SK-N-SH (cell line): Measurements from ENCODE around the gene MRTFB. TPM values are rescaled to one million over a fixed set of nuclear protein-coding genes. Genes with fewer than 3 reads are reported as not detected.

Experiments
- CTCF ChIA-PET: fragments of 300-600, 350-600 bp; formaldehyde crosslinking; extraction: SDS; loops from one replicate; lab custom pipeline; 2021; lab: Yijun Ruan, JAX
- POLR2A ChIA-PET: fragments of 350-600 bp; sonication (Branson Sonifier 250); formaldehyde crosslinking; extraction: SDS; loops from one replicate; lab custom pipeline; 2020; ENCODE audit warnings: antibody characterized with exemption, inconsistent platforms; lab: Yijun Ruan, JAX
- DNase-seq: peaks from one replicate; pipeline ENCODE4 v3.0.0; 2012
- H2AFZ ChIP-seq: fragments of 200-600 bp; sonication (generic); 2 replicates; pipeline ENCODE4 v1.8.1; 2016; ENCODE audit warnings: antibody characterized with exemption, mild to moderate bottlenecking, low read depth
- H3F3A ChIP-seq: fragments of 200-600 bp; sonication (generic); replicated peaks from 2 replicates; pipeline ENCODE3; 2016; ENCODE audit warnings: antibody characterized with exemption, mild to moderate bottlenecking; ENCODE audit not compliant: insufficient read depth
- H3K27ac ChIP-seq, 2 experiments: fragments of 200-500 bp in 1 of 2; fragments of 200-600 bp in 1 of 2; sonication (Bioruptor generic) in 1 of 2; sonication (generic), shearing (Covaris generic) in 1 of 2; 2 replicates each; pipeline versions ENCODE4 v1.5.1 to v1.6.1; 2014 to 2016; ENCODE audit warnings: low read depth in 2 of 2, inconsistent platforms in 1 of 2, low read length in 1 of 2, mild to moderate bottlenecking in 1 of 2, mixed read lengths in 1 of 2
- H3K27me3 ChIP-seq: fragments of 200-600 bp; sonication (generic), shearing (Covaris generic); 2 replicates; pipeline ENCODE4 v1.6.1; 2016; ENCODE audit warnings: mixed run types; ENCODE audit not compliant: insufficient read depth
- H3K36me3 ChIP-seq, 2 experiments: fragments of 200-500 bp in 1 of 2; fragments of 200-600 bp in 1 of 2; sonication (Bioruptor generic) in 1 of 2; sonication (generic) in 1 of 2; replicated peaks in 1 of 2; 2 replicates each; pipeline versions ENCODE3 to v1.5.1; 2014 to 2016; ENCODE audit warnings: low read length in 1 of 2, mild to moderate bottlenecking in 1 of 2; ENCODE audit not compliant: insufficient read depth in 2 of 2, control insufficient read depth in 1 of 2
- H3K4me1 ChIP-seq, 2 experiments: fragments of 200-500 bp in 1 of 2; fragments of 200-600 bp in 1 of 2; sonication (Bioruptor generic) in 1 of 2; sonication (generic), shearing (Covaris generic) in 1 of 2; 2 replicates each; pipeline versions ENCODE4 v1.5.1 to v1.6.1; 2014 to 2016; ENCODE audit warnings: low read depth in 1 of 2, low read length in 1 of 2, mixed run types in 1 of 2; ENCODE audit not compliant: insufficient read depth in 2 of 2, control insufficient read depth in 1 of 2
- H3K4me2 ChIP-seq: fragments of 200-600 bp; sonication (generic), shearing (Covaris generic); 2 replicates; pipeline ENCODE4 v1.6.1; 2017; ENCODE audit warnings: mixed run types
- H3K4me3 ChIP-seq, 2 experiments: fragments of 200-500 bp in 1 of 2; fragments of 200-600 bp in 1 of 2; sonication (Bioruptor generic) in 1 of 2; sonication (generic), shearing (Covaris generic) in 1 of 2; 2 replicates each; pipeline versions ENCODE4 v1.5.1 to v1.8.1; 2014 to 2016; ENCODE audit warnings: low read depth in 2 of 2, inconsistent platforms in 1 of 2, low read length in 1 of 2, mild to moderate bottlenecking in 1 of 2, mixed read lengths in 1 of 2, moderate library complexity in 1 of 2
- H3K79me2 ChIP-seq: fragments of 200-600 bp; sonication (generic); 2 replicates; pipeline ENCODE4 v1.8.1; 2017; ENCODE audit warnings: mild to moderate bottlenecking; ENCODE audit not compliant: insufficient read depth
- H3K9ac ChIP-seq: fragments of 200-600 bp; sonication (generic); 2 replicates; pipeline ENCODE4 v1.6.1; 2017; ENCODE audit warnings: mixed run types
- H3K9me2 ChIP-seq: fragments of 200-600 bp; sonication (generic); 2 replicates; pipeline ENCODE4 v1.6.1; 2017; ENCODE audit warnings: mixed run types
- H3K9me3 ChIP-seq: fragments of 200-600 bp; sonication (generic); 2 replicates; pipeline ENCODE4 v1.6.1; 2017; ENCODE audit warnings: mixed run types, mild to moderate bottlenecking, moderate library complexity
- H4K20me1 ChIP-seq: fragments of 200-600 bp; sonication (generic); 2 replicates; pipeline ENCODE4 v1.6.1; 2017; ENCODE audit warnings: mild to moderate bottlenecking, mixed run types; ENCODE audit not compliant: insufficient read depth
- ELF1 ChIP-seq: IDR thresholded peaks from 2 replicates; pipeline ENCODE4 v1.4.0; 2012
- EP300 ChIP-seq, 2 experiments: IDR thresholded peaks; 2 replicates each; pipeline versions ENCODE4 v1.4.0 to v1.6.1; 2012; ENCODE audit warnings: borderline replicate concordance in 1 of 2, low read depth in 1 of 2, low read length in 1 of 2
- EZH2phosphoT487 ChIP-seq: fragments of 200-600 bp; sonication (generic); IDR thresholded peaks from 2 replicates; pipeline ENCODE4 v1.6.1; 2017; ENCODE audit warnings: low read depth, mixed run types, mild to moderate bottlenecking, antibody characterized with exemption, moderate library complexity, borderline replicate concordance
- FOXJ3 ChIP-seq: sonication (generic); formaldehyde crosslinking; IDR thresholded peaks from 2 replicates; pipeline ENCODE4 v1.5.1; 2020; ENCODE audit warnings: mild to moderate bottlenecking, missing genetic modification reagents
- GABPA ChIP-seq: IDR thresholded peaks from 2 replicates; pipeline ENCODE4 v1.4.0; 2012; ENCODE audit warnings: low read depth, mild to moderate bottlenecking
- GATA2 ChIP-seq: sonication (generic); formaldehyde crosslinking; IDR thresholded peaks from 2 replicates; pipeline ENCODE4 v1.5.0; 2020; ENCODE audit warnings: mild to moderate bottlenecking, missing genetic modification reagents
- JUND ChIP-seq: IDR thresholded peaks from 2 replicates; pipeline ENCODE4 v1.4.0; 2012
- MEF2A ChIP-seq: IDR thresholded peaks from 2 replicates; pipeline ENCODE4 v1.4.0; 2012; ENCODE audit warnings: low read depth, borderline replicate concordance
- MXI1 ChIP-seq: IDR thresholded peaks from 2 replicates; pipeline ENCODE4 v1.6.1; 2012; ENCODE audit warnings: mild to moderate bottlenecking, low read depth, low read length, improper control_type of control experiment
- NRF1 ChIP-seq: IDR thresholded peaks from 2 replicates; pipeline ENCODE4 v1.6.1; 2012; ENCODE audit warnings: low read depth, mild to moderate bottlenecking, low read length
- PBX3 ChIP-seq: IDR thresholded peaks from 2 replicates; pipeline ENCODE4; 2012
- POLR2AphosphoS5 ChIP-seq: IDR thresholded peaks from 2 replicates; pipeline ENCODE4 v1.6.1; 2012; ENCODE audit warnings: low read depth, low read length
- REST ChIP-seq: IDR thresholded peaks from 2 replicates; pipeline ENCODE4 v1.6.1; 2012; ENCODE audit warnings: mild to moderate bottlenecking, low read depth, low read length, moderate library complexity
- RXRA ChIP-seq: IDR thresholded peaks from 2 replicates; pipeline ENCODE4 v1.4.0; 2012; ENCODE audit warnings: low read depth, mild to moderate bottlenecking, borderline replicate concordance
- SMC3 ChIP-seq: IDR thresholded peaks from 2 replicates; pipeline ENCODE4 v1.6.1; 2012; ENCODE audit warnings: low read depth, low read length, improper control_type of control experiment
- TAF1 ChIP-seq: IDR thresholded peaks from 2 replicates; pipeline ENCODE4 v1.6.1; 2012; ENCODE audit warnings: low read depth, mild to moderate bottlenecking, low read length, moderate library complexity, borderline replicate concordance
- TCF12 ChIP-seq: IDR thresholded peaks from 2 replicates; pipeline ENCODE4 v1.4.0; 2012
- ZBTB33 ChIP-seq: IDR thresholded peaks from 2 replicates; pipeline ENCODE4 v1.4.0; 2012; ENCODE audit warnings: low read depth, borderline replicate concordance
- WGBS: methylation state at CpG from one replicate; pipeline ENCODE4 v1.1.6; 2017; ENCODE audit warnings: low lambda C conversion rate; 5-methylcytosine and 5-hydroxymethylcytosine counted together
- polyA plus RNA-seq, 3 experiments: library from polyadenylated mRNA; depleted of rRNA; stranded (reverse); fragments of >200 nt; gene quantifications; 2 replicates each; pipeline ENCODE4 v1.2.3, GENCODE V29; 2012
- TF ChIP-seq, protein P1 (sequence below): IDR thresholded peaks from 2 replicates; pipeline ENCODE4 v1.4.0; 2012; ENCODE audit warnings: low read depth, borderline replicate concordance
- TF ChIP-seq, protein P2 (sequence below): IDR thresholded peaks from 2 replicates; pipeline ENCODE4 v1.4.0; 2012; ENCODE audit warnings: low read depth

MRTFB gene
- polyA plus RNA-seq, 1 of the 3 experiments (the other 2 are of a cell fraction), result 3.3 TPM

GRCh38 chr16:14175086-14175485, 104.0 kb downstream of the MRTFB start (continued):
- TF ChIP-seq ZBTB33, result no peak
- TF ChIP-seq, protein P1, sequence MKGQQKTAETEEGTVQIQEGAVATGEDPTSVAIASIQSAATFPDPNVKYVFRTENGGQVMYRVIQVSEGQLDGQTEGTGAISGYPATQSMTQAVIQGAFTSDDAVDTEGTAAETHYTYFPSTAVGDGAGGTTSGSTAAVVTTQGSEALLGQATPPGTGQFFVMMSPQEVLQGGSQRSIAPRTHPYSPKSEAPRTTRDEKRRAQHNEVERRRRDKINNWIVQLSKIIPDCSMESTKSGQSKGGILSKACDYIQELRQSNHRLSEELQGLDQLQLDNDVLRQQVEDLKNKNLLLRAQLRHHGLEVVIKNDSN, result no peak
- no peak for TF ChIP-seq TAF1

DNA sequence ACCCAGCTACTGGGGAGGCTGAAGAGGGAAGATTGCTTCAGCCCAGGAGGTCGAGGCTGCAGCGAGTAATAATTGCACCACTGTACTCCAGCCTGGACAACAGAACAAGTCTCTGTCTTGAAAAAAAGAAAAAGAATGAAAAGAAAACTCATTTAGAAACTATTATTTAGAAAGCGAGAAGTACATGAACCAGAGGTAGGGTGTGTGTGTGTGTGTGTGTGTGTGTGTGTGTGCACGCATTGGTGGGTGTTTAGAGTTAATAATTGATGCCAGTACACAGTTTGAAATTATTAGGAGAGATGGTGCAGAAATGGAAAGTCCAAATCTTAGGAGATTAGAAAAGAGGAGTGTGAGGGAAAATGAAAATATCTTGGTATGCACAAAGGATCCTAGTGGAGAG, 106.6 kb downstream of the MRTFB start:
- H3K27me3 ChIP-seq, result no peaks in the 10 kb centered on the region
- no peak overlapping the region for H3K4me3 ChIP-seq
- H2AFZ ChIP-seq, result no peak overlapping the region
- H3K9ac ChIP-seq, result no peak overlapping the region
- no peaks in the 10 kb centered on the region for H3K9me3 ChIP-seq
- H3K79me2 ChIP-seq, result no peaks in the 10 kb centered on the region
- H3K27ac ChIP-seq, result no peak overlapping the region
- TF ChIP-seq SMC3 (no peak), FOXJ3 (CRISPR knock-in tag) (no peak), MXI1 (no peak), TAF1 (no peak), MEF2A (no peak), NRF1 (no peak), TCF12 (no peak), GABPA (no peak), RXRA (no peak), JUND (no peak), POLR2AphosphoS5 (no peak), PBX3 (no peak), EP300 (IDR thresholded peaks at IDR 0.05; ENCODE audit: borderline replicate concordance in 1 of 2, low read depth in 1 of 2, low read length in 1 of 2) (no peak), ELF1 (no peak), EZH2phosphoT487 (no peak), ZBTB33 (no peak), REST (no peak), GATA2 (CRISPR knock-in tag) (no peak)
- TF ChIP-seq, protein P2, sequence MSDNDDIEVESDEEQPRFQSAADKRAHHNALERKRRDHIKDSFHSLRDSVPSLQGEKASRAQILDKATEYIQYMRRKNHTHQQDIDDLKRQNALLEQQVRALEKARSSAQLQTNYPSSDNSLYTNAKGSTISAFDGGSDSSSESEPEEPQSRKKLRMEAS, result no peak
- TF ChIP-seq, protein P1, result no peak
- H3K9me2 ChIP-seq, result no peaks in the 10 kb centered on the region
- POLR2A ChIA-PET, result no interaction called here
- H3F3A ChIP-seq, result no peaks in the 10 kb centered on the region
- no peaks in the 10 kb centered on the region; a peak in 2 of 4 replicates for H3K4me1 ChIP-seq
- no peaks in the 10 kb centered on the region for H3K36me3 ChIP-seq
- no peaks in the 10 kb centered on the region for H4K20me1 ChIP-seq
- CTCF ChIA-PET, result no interaction called here
- no peak overlapping the region for H3K4me2 ChIP-seq
- no peak for DNase-seq
- WGBS, result 95% methylated on average over 4 of the region's 4 CpGs
